SHP77 (cell line): Measurements from ENCODE around the gene RGS6.

Experiments used
- DNase-seq, 2 experiments: peaks; one replicate each; lab custom pipeline; 2025; lab: John Stamatoyannopoulos, UW

RGS6 gene

GRCh38 chr14:72081137-72081536 lies 148.9 kb downstream of the RGS6 start:
- DNase-seq = no peak

- DNase-seq = no peak
These were observed 152.7 kb downstream of the RGS6 start for GRCh38 chr14:72084935-72085334.

GRCh38 chr14:72089625-72090024 lies 157.4 kb downstream of the RGS6 start:
- no peak for DNase-seq

- DNase-seq = no peak
These were observed 162.8 kb downstream of the RGS6 start for GRCh38 chr14:72094844-72095582.

- no peak for DNase-seq
These were observed 165.0 kb downstream of the RGS6 start for GRCh38 chr14:72097173-72097783.

GRCh38 chr14:72098210-72098609 lies 166.0 kb downstream of the RGS6 start:
- no peak for DNase-seq

- no peak for DNase-seq
These were observed 167.3 kb downstream of the RGS6 start for GRCh38 chr14:72099566-72099965.

GRCh38 chr14:72104011-72104613 lies 171.9 kb downstream of the RGS6 start:
- peak in 1 of 2 experiments; percentile 7 for DNase-seq

- no peak for DNase-seq
These were observed 179.7 kb downstream of the RGS6 start for GRCh38 chr14:72111911-72112310.

GRCh38 chr14:72118841-72119240 lies 186.6 kb downstream of the RGS6 start:
- DNase-seq = no peak

GRCh38 chr14:72120315-72120714 lies 188.1 kb downstream of the RGS6 start:
- DNase-seq = no peak

- no peak for DNase-seq
These were observed 191.5 kb downstream of the RGS6 start for GRCh38 chr14:72123755-72124154.

GRCh38 chr14:72124171-72124570 lies 191.9 kb downstream of the RGS6 start:
- no peak for DNase-seq

- DNase-seq = no peak
These were observed 193.9 kb downstream of the RGS6 start for GRCh38 chr14:72126091-72126490.

- peak; percentile 6 to 57 for DNase-seq
These were observed 194.3 kb downstream of the RGS6 start for GRCh38 chr14:72126561-72126960.

- peak; percentile 28 to 32 for DNase-seq
These were observed 196.4 kb downstream of the RGS6 start for GRCh38 chr14:72128629-72129028.

- DNase-seq = no peak
These were observed 197.1 kb downstream of the RGS6 start for GRCh38 chr14:72129291-72129690.

GRCh38 chr14:72141084-72141483 lies 208.9 kb downstream of the RGS6 start:
- no peak for DNase-seq

- DNase-seq = peak; percentile 25 to 33
These were observed 210.1 kb downstream of the RGS6 start for GRCh38 chr14:72142328-72142727.

GRCh38 chr14:72146241-72146640 lies 214.0 kb downstream of the RGS6 start:
- DNase-seq = no peak

- no peak for DNase-seq
These were observed 222.6 kb downstream of the RGS6 start for GRCh38 chr14:72154645-72155378.

- DNase-seq = no peak
These were observed 223.3 kb downstream of the RGS6 start for GRCh38 chr14:72155379-72155993.
